Fibroblast of lung (primary cell): ENCODE data around the gene CWC15.

ENCODE experiments used
- EZH2 ChIP-seq: IDR thresholded peaks from 2 replicates; pipeline ENCODE4 v1.5.1; 2012; ENCODE audit warnings: low read length, control low read depth, mild to moderate bottlenecking; ENCODE audit errors: missing control alignments
- TF ChIP-seq, protein P1 (sequence below), 2 donors: IDR thresholded peaks in 1 of 2; conservative IDR thresholded peaks in 1 of 2; 1 replicate in 1 of 2; 2 replicates in 1 of 2; pipeline ENCODE4 v1.5.1; 2011 to 2012; ENCODE audit warnings: low read length in 2 of 2, control low read depth in 1 of 2, inconsistent platforms in 1 of 2, low read depth in 1 of 2, mild to moderate bottlenecking in 1 of 2

DNA sequence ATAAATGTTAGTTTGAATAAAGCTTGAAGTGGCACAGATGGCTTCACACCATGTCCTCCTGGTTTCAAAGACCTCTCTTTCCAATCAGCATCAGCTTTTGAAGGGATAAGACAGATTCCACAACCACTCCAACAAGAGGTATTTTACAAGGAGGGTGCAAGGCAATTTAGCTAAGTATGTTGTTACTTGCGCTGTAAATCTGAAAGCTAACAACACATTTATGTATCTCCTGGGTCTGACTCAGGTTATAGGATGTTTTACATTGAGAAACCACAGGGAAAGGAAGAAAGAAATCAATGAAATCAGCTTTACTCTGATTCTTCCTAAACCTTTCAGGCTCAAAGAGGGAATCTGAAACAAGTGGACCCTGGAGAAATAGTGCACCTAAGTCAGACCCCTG, 12.1 kb downstream of the CWC15 start:
- TF ChIP-seq, protein P1, sequence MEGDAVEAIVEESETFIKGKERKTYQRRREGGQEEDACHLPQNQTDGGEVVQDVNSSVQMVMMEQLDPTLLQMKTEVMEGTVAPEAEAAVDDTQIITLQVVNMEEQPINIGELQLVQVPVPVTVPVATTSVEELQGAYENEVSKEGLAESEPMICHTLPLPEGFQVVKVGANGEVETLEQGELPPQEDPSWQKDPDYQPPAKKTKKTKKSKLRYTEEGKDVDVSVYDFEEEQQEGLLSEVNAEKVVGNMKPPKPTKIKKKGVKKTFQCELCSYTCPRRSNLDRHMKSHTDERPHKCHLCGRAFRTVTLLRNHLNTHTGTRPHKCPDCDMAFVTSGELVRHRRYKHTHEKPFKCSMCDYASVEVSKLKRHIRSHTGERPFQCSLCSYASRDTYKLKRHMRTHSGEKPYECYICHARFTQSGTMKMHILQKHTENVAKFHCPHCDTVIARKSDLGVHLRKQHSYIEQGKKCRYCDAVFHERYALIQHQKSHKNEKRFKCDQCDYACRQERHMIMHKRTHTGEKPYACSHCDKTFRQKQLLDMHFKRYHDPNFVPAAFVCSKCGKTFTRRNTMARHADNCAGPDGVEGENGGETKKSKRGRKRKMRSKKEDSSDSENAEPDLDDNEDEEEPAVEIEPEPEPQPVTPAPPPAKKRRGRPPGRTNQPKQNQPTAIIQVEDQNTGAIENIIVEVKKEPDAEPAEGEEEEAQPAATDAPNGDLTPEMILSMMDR (conservative IDR thresholded peaks at IDR 0.05 in 1 of 2, IDR thresholded peaks at IDR 0.05 in 1 of 2; ENCODE audit: low read depth in 1 of 2, low read length in 2 of 2): no peak
- no peak for TF ChIP-seq EZH2
